H9 (cell line): ENCODE results near the gene RANGAP1. TPM values are rescaled to one million over a fixed set of nuclear protein-coding genes. Genes with fewer than 3 reads are reported as not detected.

Experiments
- DNase-seq: peaks from one replicate; pipeline ENCODE4 v3.0.0-alpha.2; 2017
- H2AFZ ChIP-seq: one replicate; pipeline ENCODE4 v1.6.1; 2013; ENCODE audit warnings: mild to moderate bottlenecking, low read length, control low read depth, moderate library complexity
- H2AK5ac ChIP-seq: 2 replicates; pipeline ENCODE4 v1.6.1; 2013; ENCODE audit warnings: low read length, control low read depth, mixed read lengths; ENCODE audit not compliant: insufficient read length
- H2BK120ac ChIP-seq: one replicate; pipeline ENCODE4 v1.6.1; 2013; ENCODE audit warnings: low read depth, mild to moderate bottlenecking, low read length, control low read depth, inconsistent platforms; ENCODE audit not compliant: poor library complexity, severe bottlenecking
- H2BK12ac ChIP-seq: 2 replicates; pipeline ENCODE4 v1.6.1; 2013; ENCODE audit warnings: low read length, control low read depth, mixed read lengths, low read depth; ENCODE audit not compliant: insufficient read length
- H2BK15ac ChIP-seq: 2 replicates; pipeline ENCODE4 v1.6.1; 2013; ENCODE audit warnings: low read depth, low read length, control low read depth
- H2BK20ac ChIP-seq: one replicate; pipeline ENCODE4 v1.6.1; 2013; ENCODE audit warnings: low read depth, mild to moderate bottlenecking, low read length, control low read depth, inconsistent platforms; ENCODE audit not compliant: poor library complexity, severe bottlenecking
- H2BK5ac ChIP-seq: 2 replicates; pipeline ENCODE4 v1.6.1; 2013; ENCODE audit warnings: low read length, control low read depth, mixed read lengths; ENCODE audit not compliant: insufficient read length
- H3K14ac ChIP-seq: 2 replicates; pipeline ENCODE4 v1.6.1; 2013; ENCODE audit warnings: low read length, control low read depth; ENCODE audit not compliant: insufficient read depth
- H3K18ac ChIP-seq: 2 replicates; pipeline ENCODE4 v1.6.1; 2013; ENCODE audit warnings: low read depth, mild to moderate bottlenecking, mixed read lengths, low read length, control low read depth; ENCODE audit not compliant: insufficient read length
- H3K23ac ChIP-seq: 2 replicates; pipeline ENCODE4 v1.6.1; 2013; ENCODE audit warnings: low read length, control low read depth, mixed read lengths, low read depth; ENCODE audit not compliant: insufficient read length
- H3K23me2 ChIP-seq: 2 replicates; pipeline ENCODE4 v1.6.1; 2013; ENCODE audit warnings: low read depth, mild to moderate bottlenecking, mixed read lengths, low read length, control low read depth; ENCODE audit not compliant: insufficient read length, poor library complexity, severe bottlenecking
- H3K27ac ChIP-seq: 2 replicates; pipeline ENCODE4 v1.5.1; 2013; ENCODE audit warnings: low read length, control low read depth, mixed read lengths, low read depth; ENCODE audit not compliant: insufficient read length
- H3K27me3 ChIP-seq: 2 replicates; pipeline ENCODE4 v1.6.1; 2013; ENCODE audit warnings: low read length, control low read depth, inconsistent platforms; ENCODE audit not compliant: insufficient read depth
- H3K4ac ChIP-seq: 2 replicates; pipeline ENCODE4 v1.6.1; 2013; ENCODE audit warnings: low read depth, mild to moderate bottlenecking, control low read depth, inconsistent platforms, low read length, moderate library complexity
- H3K4me1 ChIP-seq: 2 replicates; pipeline ENCODE4 v1.6.1; 2013; ENCODE audit warnings: low read length, control low read depth, inconsistent platforms; ENCODE audit not compliant: insufficient read depth
- H3K4me2 ChIP-seq: 2 replicates; pipeline ENCODE4 v1.6.1; 2013; ENCODE audit warnings: low read length, control low read depth, mixed read lengths; ENCODE audit not compliant: insufficient read length, insufficient read depth
- H3K56ac ChIP-seq: 2 replicates; pipeline ENCODE4 v1.6.1; 2013; ENCODE audit warnings: low read depth, mild to moderate bottlenecking, mixed read lengths, low read length, control low read depth; ENCODE audit not compliant: insufficient read length
- H3K79me1 ChIP-seq: 2 replicates; pipeline ENCODE4 v1.6.1; 2013; ENCODE audit warnings: low read depth, mild to moderate bottlenecking, moderate library complexity, low read length, control low read depth, inconsistent platforms; ENCODE audit not compliant: insufficient read depth, poor library complexity, severe bottlenecking
- H3K79me2 ChIP-seq: 2 replicates; pipeline ENCODE4 v1.6.1; 2013; ENCODE audit warnings: low read length, control low read depth, inconsistent platforms; ENCODE audit not compliant: insufficient read depth
- H3K9ac ChIP-seq: 2 replicates; pipeline ENCODE4 v1.6.1; 2013; ENCODE audit warnings: low read length, control low read depth, mixed read lengths; ENCODE audit not compliant: insufficient read length; ENCODE audit errors: extremely low read depth
- H3K9me3 ChIP-seq: one replicate; pipeline ENCODE4 v1.6.1; 2013; ENCODE audit warnings: low read depth, low read length, inconsistent platforms; ENCODE audit not compliant: control insufficient read depth
- H3T11ph ChIP-seq: one replicate; pipeline ENCODE4 v1.6.1; 2013; ENCODE audit warnings: mild to moderate bottlenecking, low read length, control low read depth, inconsistent platforms
- H4K20me1 ChIP-seq: one replicate; pipeline ENCODE4 v1.6.1; 2013; ENCODE audit not compliant: control insufficient read depth, insufficient read length, insufficient read depth
- H4K5ac ChIP-seq: 2 replicates; pipeline ENCODE4 v1.6.1; 2013; ENCODE audit warnings: low read depth, mild to moderate bottlenecking, mixed read lengths, low read length, control low read depth; ENCODE audit not compliant: insufficient read length
- H4K8ac ChIP-seq: replicated peaks from 2 replicates; pipeline ENCODE4 v1.6.1; 2013; ENCODE audit warnings: low read length, control low read depth, mixed read lengths, low read depth; ENCODE audit not compliant: insufficient read length
- H4K91ac ChIP-seq: 2 replicates; pipeline ENCODE4 v1.6.1; 2013; ENCODE audit warnings: low read depth, mild to moderate bottlenecking, moderate library complexity, mixed read lengths, low read length, control low read depth; ENCODE audit not compliant: insufficient read length
- H3K27ac Mint-ChIP-seq, 3 experiments: 2 replicates in 2 of 3; 3 replicates in 1 of 3; pipeline ENCODE4 v1.8.0; 2020 to 2021; ENCODE audit warnings: mixed read lengths in 3 of 3, mild to moderate bottlenecking in 1 of 3, moderate library complexity in 1 of 3
- H3K27me3 Mint-ChIP-seq: 2 replicates; pipeline ENCODE4 v1.8.0; 2021; ENCODE audit warnings: low read depth, mild to moderate bottlenecking, moderate library complexity, mixed read lengths
- H3K36me3 Mint-ChIP-seq, 3 experiments: 2 replicates in 2 of 3; 3 replicates in 1 of 3; pipeline ENCODE4 v1.8.0; 2020 to 2021; ENCODE audit warnings: low read depth in 3 of 3, mixed read lengths in 3 of 3; ENCODE audit not compliant: insufficient read depth in 1 of 3
- H3K4me1 Mint-ChIP-seq, 2 experiments: 2 replicates each; pipeline ENCODE4 v1.8.0; 2020; ENCODE audit warnings: mixed read lengths in 2 of 2
- H3K4me3 Mint-ChIP-seq, 2 experiments: 2 replicates in 1 of 2; 3 replicates in 1 of 2; pipeline ENCODE4 v1.8.0; 2020 to 2021; ENCODE audit warnings: mild to moderate bottlenecking in 2 of 2, mixed read lengths in 2 of 2, moderate library complexity in 1 of 2
- H3K9me3 Mint-ChIP-seq, 2 experiments: 2 replicates in 1 of 2; 3 replicates in 1 of 2; pipeline ENCODE4 v1.8.0; 2020; ENCODE audit warnings: mild to moderate bottlenecking in 2 of 2, mixed read lengths in 2 of 2, moderate library complexity in 1 of 2
- WGBS: extraction: QIAGEN DNeasy Blood & Tissue Kit; methylation state at CpG from one replicate; pipeline ENCODE4 v1.1.7; 2013; ENCODE audit warnings: missing lambda C conversion rate, low lambda C conversion rate, mixed read lengths; ENCODE audit not compliant: insufficient read length; ENCODE audit errors: extremely low coverage; 5-methylcytosine and 5-hydroxymethylcytosine counted together
- total RNA-seq: library from RNA; stranded (reverse); gene quantifications from 2 replicates; pipeline ENCODE4 v1.2.1, GENCODE V29; 2021
- TF ChIP-seq, protein P1 (sequence below): fragments of 200-600 bp; sonication (generic); conservative IDR thresholded peaks from 3 replicates; pipeline ENCODE4 v1.8.0; 2021; ENCODE audit warnings: antibody characterized with exemption, mild to moderate bottlenecking

Gene RANGAP1
- total RNA-seq, 1 experiment from 2014 or later = 130 TPM

DNA sequence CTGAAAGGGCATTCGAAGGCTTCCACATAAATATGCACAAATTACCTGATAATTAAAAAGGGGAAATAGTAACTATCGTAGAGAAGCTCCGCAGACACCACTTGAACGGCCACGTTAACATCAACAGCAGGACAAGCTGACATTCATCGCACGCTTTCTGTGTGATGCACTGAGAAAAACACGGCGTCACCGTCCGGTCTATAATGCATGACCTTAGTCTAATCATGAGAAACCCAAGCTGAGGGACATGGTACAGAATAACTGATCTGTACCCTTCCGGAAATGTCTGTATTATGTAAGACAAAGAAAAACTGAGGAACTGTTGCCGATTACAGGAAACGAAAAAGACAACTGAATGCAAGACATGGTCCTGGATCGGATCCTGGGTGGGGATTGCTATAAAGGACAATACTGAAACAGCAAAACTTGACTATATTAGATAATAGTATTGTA lies 678 bp upstream of the RANGAP1 start:
- peaks cover 11% of the 10 kb centered on the region for H3K23me2 ChIP-seq
- WGBS = no CpG with 5 or more reads among the region's 15 CpGs
- H3K18ac ChIP-seq = peak overlapping the region; percentile 79
- peaks cover 10% of the 10 kb centered on the region for H3K79me1 ChIP-seq
- H3K36me3 Mint-ChIP-seq = peaks cover 15 to 23% (median 23%) of the 10 kb centered on the region in 3 experiments
- no peaks in the 10 kb centered on the region for H3K9me3 Mint-ChIP-seq
- no peak overlapping the region for H3K56ac ChIP-seq
- TF ChIP-seq, protein P1, sequence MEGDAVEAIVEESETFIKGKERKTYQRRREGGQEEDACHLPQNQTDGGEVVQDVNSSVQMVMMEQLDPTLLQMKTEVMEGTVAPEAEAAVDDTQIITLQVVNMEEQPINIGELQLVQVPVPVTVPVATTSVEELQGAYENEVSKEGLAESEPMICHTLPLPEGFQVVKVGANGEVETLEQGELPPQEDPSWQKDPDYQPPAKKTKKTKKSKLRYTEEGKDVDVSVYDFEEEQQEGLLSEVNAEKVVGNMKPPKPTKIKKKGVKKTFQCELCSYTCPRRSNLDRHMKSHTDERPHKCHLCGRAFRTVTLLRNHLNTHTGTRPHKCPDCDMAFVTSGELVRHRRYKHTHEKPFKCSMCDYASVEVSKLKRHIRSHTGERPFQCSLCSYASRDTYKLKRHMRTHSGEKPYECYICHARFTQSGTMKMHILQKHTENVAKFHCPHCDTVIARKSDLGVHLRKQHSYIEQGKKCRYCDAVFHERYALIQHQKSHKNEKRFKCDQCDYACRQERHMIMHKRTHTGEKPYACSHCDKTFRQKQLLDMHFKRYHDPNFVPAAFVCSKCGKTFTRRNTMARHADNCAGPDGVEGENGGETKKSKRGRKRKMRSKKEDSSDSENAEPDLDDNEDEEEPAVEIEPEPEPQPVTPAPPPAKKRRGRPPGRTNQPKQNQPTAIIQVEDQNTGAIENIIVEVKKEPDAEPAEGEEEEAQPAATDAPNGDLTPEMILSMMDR = no peak
- H3K27me3 ChIP-seq = no peaks in the 10 kb centered on the region
- no peaks in the 10 kb centered on the region for H3K9me3 ChIP-seq
- peak overlapping the region; percentile 96 for H3K4me2 ChIP-seq
- peaks cover 6% of the 10 kb centered on the region; the same call in 1 of the 2 replicates for H3K4me1 ChIP-seq
- H2AFZ ChIP-seq = peak overlapping the region; percentile 44
- no peaks in the 10 kb centered on the region for H3K27me3 Mint-ChIP-seq
- peak overlapping the region; percentile 99 for H2BK15ac ChIP-seq
- no peak overlapping the region for H2BK120ac ChIP-seq
- H3K4me3 Mint-ChIP-seq = peak overlapping the region; percentile 90 to 95
- peak overlapping the region; percentile 70 for H3K9ac ChIP-seq
- H3K4ac ChIP-seq = no peak overlapping the region
- H4K91ac ChIP-seq = no peak overlapping the region
- no peak overlapping the region for H3T11ph ChIP-seq
- H2BK20ac ChIP-seq = no peak overlapping the region
- H3K23ac ChIP-seq = no peak overlapping the region
- peaks cover 39 to 45% of the 10 kb centered on the region in 2 experiments for H3K4me1 Mint-ChIP-seq
- H4K20me1 ChIP-seq = no peaks in the 10 kb centered on the region
- H3K27ac Mint-ChIP-seq = peak overlapping the region; percentile 95 to 99 (median 95)
- H2BK12ac ChIP-seq = no peak overlapping the region
- no peak for DNase-seq
- H3K27ac ChIP-seq = peak overlapping the region; percentile 82
- H2AK5ac ChIP-seq = no peak overlapping the region
- no peak overlapping the region for H4K5ac ChIP-seq
- H3K79me2 ChIP-seq = peaks cover 14% of the 10 kb centered on the region; the same call in 1 of the 2 replicates
- no peak overlapping the region for H3K14ac ChIP-seq
- no peak overlapping the region for H4K8ac ChIP-seq
- H2BK5ac ChIP-seq = peak overlapping the region; percentile 90
